Measurements from ENCODE around the gene TMBIM1.

The TMBIM1 gene

GRCh38 chr2:218259099-218259961, 33.0 kb downstream of the TMBIM1 start:
- peak; percentile 80 for DNase-seq (ENCODE audit: low spot score)

DNA sequence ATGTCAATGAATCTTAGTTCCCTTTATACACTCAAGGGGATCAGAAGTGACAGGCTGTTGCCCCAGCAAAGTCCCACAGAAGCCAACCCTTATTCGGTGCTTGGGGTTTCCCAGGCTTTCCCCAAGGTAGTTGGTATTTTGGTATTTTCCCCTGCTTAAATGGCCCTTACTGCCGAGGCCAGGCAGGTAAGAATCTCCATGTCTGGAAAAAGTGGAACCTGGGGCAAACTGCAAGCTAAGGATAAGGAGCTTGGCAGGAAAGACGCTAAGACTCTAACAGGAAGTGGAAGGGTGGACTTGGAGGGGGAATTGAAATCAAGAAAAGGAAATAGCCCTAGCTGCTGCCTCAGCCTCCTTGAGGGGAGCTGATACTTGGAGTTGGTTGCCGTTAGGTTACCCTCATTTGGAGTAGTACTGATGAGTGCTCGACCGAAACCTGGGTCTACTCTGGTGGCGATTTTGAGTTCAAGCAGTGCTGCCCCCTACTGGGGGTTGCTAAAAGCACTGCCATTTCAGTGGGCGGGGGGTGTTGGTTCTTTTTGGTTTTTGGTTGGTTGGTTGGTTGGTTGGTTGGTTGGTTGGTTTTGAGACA, 34.8 kb downstream of the TMBIM1 start:
- no peak for DNase-seq (ENCODE audit: low spot score)

GRCh38 chr2:218256612-218257350, 35.5 kb downstream of the TMBIM1 start:
- no peak for DNase-seq (ENCODE audit: low spot score)

- no peak for DNase-seq (ENCODE audit: low spot score)
These were observed 36.9 kb downstream of the TMBIM1 start for GRCh38 chr2:218255446-218255845.

DNA sequence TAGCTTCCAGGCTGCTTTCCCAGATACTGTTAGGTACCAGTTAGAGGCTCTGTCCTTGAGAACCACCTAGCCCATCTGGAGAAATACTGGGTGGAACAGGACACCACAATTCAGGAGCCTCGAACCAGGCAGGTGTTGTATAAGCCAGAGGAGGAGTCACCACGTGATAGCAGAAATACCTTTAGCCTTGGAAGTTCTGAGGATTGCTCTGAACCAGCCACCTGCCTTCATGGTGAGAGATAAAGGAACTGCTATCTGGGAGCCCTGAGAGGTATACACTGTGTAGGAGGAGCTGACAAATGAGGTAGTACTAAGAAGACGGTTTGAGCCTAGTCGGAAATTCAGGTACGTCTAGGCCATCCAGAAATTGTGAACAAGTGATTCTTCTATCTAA, 39.1 kb downstream of the TMBIM1 start:
- DNase-seq (ENCODE audit: low spot score) = no peak

GRCh38 chr2:218252509-218253231, 39.6 kb downstream of the TMBIM1 start:
- no peak for DNase-seq (ENCODE audit: low spot score)

GRCh38 chr2:218249691-218250090, 42.6 kb downstream of the TMBIM1 start:
- no peak for DNase-seq (ENCODE audit: low spot score)

- no peak for DNase-seq (ENCODE audit: low spot score)
These were observed 47.1 kb downstream of the TMBIM1 start for GRCh38 chr2:218245214-218245613.

- DNase-seq (ENCODE audit: low spot score) = no peak
These were observed 47.6 kb downstream of the TMBIM1 start for GRCh38 chr2:218244665-218245064.

DNA sequence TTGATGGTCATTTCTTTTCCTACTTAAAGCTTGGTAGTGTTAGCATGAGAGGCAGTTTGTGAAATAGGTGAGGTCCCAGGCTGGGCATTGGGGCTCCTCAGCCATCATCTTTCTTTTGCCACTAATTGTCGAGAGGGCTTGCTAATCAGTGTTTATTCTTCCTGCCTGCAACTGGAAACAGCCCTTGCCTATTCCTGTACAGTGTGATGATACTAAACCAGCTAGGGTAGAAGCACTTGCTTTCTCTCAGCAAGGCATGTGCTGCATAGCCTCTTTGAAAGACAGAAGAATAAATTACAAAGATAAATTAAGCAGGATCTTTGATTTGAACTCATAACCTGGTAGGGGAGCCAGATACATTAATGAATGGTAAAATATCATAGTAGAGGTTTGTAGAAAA, 48.1 kb downstream of the TMBIM1 start:
- DNase-seq (ENCODE audit: low spot score) = no peak

GRCh38 chr2:218238887-218239286, 53.4 kb downstream of the TMBIM1 start:
- no peak for DNase-seq (ENCODE audit: low spot score)

GRCh38 chr2:218236829-218237228, 55.5 kb downstream of the TMBIM1 start:
- no peak for DNase-seq (ENCODE audit: low spot score)

DNA sequence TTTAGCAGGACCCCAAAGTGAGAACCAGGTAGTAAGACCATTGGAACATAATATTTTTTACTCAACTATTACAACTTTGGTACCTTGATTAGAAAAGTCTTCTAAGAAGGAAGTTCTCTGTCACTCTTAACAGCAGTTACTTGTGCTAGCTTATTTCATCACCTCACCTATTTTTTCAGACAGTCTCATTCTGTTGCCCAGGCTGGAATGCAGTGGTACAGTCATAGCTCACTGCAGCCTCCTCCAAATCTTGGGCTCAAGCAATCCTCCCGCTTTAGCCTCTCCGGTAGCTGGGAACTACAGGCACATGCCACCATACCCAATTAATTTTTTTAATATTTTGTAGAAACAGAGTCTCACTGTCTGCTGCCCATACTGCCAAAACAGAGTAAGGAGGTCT, 57.3 kb downstream of the TMBIM1 start:
- DNase-seq (ENCODE audit: low spot score) = no peak

GRCh38 chr2:218234521-218234920, 57.8 kb downstream of the TMBIM1 start:
- no peak for DNase-seq (ENCODE audit: low spot score)

DNA sequence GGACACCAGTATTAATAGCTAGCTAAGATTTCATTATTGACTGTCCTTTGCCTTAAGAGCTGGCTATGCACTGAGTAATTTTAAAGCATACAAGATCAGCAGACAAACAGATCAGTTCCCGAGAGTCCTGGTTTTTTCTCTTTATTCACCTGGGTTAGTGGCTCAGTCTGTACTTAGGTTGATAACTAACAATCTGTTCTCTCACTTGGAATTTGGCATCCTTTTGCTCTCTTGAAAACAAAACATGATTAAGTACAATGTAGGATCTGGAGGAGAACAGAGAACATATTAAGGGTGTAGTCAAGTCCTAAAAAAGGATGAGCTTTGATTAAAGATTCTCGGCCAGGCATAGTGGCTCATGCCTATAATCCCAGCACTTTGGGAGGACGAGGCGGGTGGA, 58.8 kb downstream of the TMBIM1 start:
- no peak for DNase-seq (ENCODE audit: low spot score)

GRCh38 chr2:218230882-218231281, 61.4 kb downstream of the TMBIM1 start:
- DNase-seq (ENCODE audit: low spot score) = no peak

GRCh38 chr2:218229851-218230250, 62.5 kb downstream of the TMBIM1 start:
- no peak for DNase-seq (ENCODE audit: low spot score)

DNA sequence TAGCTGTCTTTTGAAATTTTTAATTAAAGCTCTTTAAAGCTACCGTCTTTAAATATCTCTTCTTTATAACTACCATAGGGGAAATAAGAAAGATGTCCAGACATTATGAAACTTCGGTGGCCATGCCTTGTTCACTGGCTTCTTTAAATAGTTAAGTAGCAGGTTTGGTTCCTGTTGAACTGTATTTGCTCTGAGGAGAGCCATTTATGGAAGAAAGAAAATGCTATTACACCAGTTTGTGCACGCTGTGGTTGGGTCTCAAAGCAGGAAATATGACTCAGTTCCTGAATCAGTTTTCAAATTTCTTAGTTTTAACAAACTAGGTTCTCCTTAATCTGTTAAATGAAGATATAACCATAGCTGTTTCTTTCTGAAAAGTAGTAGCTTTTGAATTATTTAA, 63.1 kb downstream of the TMBIM1 start:
- no peak for DNase-seq (ENCODE audit: low spot score)

GRCh38 chr2:218228366-218229090, 63.8 kb downstream of the TMBIM1 start:
- no peak for DNase-seq (ENCODE audit: low spot score)

- no peak for DNase-seq (ENCODE audit: low spot score)
These were observed 65.4 kb downstream of the TMBIM1 start for GRCh38 chr2:218226903-218227302.
